Stimulated activated CD4-positive, alpha-beta T cell treated with anti-CD3 and anti-CD28 coated beads, Interleukin-12 subunit alpha, Interleukin-12 subunit beta, amount 100 ng/mL, for 48 hours (primary cell): ENCODE measurements around the gene AKAP10.
"Not testable (repeated sequence)": the region's sequence is repeated elsewhere in the genome, so short reads cannot be mapped to it uniquely, and the experiment has no call there.

Experiments
- DNase-seq, 3 donors: peaks; one replicate each; pipeline ENCODE4 v3.0.0-alpha.2; 2020; ENCODE audit warnings: low read depth in 2 of 3, low spot score in 1 of 3

Gene AKAP10, protein sequence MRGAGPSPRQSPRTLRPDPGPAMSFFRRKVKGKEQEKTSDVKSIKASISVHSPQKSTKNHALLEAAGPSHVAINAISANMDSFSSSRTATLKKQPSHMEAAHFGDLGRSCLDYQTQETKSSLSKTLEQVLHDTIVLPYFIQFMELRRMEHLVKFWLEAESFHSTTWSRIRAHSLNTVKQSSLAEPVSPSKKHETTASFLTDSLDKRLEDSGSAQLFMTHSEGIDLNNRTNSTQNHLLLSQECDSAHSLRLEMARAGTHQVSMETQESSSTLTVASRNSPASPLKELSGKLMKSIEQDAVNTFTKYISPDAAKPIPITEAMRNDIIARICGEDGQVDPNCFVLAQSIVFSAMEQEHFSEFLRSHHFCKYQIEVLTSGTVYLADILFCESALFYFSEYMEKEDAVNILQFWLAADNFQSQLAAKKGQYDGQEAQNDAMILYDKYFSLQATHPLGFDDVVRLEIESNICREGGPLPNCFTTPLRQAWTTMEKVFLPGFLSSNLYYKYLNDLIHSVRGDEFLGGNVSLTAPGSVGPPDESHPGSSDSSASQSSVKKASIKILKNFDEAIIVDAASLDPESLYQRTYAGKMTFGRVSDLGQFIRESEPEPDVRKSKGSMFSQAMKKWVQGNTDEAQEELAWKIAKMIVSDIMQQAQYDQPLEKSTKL

DNA sequence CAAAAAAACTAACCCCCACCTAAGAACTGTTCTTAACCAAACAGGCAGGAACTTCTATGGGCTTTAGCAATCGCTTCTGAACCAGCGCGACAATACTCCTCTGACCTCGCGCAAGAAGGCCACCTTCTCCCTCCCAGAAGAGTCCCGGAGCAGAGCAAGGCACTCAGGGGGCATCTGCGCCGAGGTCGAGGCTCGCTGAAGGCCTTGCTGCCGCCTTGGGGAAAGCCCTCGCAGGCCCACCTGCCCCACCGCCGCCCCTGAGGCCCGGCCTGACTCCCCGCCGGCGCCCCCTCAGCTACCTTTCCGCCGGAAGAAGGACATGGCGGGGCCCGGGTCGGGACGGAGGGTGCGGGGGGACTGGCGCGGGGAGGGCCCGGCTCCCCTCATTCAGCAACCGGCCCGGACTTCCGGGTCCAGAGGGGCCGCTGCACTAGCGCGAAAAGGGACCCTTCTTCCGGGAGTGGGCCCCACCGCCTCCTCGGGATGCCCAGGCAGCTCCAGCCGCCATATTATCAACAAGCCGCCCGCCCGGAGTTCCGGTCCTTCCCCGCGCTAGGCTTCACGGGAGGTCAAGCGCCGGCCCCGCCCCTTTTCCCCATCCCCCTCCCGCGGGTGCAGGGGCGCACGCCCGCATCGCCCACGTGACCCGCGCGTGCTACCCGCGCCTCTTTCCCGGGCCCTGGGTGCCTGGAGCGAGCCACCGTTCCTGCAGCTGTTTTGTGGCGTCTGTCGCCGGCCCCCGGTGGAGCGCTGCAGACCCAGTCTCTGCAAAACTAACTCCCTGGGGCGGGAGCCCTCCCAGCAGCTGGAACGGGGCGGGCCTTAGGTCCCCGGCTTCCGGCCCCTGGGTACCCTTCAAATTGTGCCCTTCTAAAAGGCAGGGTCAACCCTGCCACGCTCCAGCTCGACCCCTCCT lies at the start of gene AKAP10:
Gene AKAP10, minus strand, starts transcription at position 536 of the 916 bp plus-strand sequence. Its CDS starts 149 bp downstream, at position 387.
- peak; percentile 90 to 95 (median 95) for DNase-seq

GRCh38 chr17:20026960-20027359 lies 49.3 kb upstream of the AKAP10 start:
- DNase-seq: no peak

DNA sequence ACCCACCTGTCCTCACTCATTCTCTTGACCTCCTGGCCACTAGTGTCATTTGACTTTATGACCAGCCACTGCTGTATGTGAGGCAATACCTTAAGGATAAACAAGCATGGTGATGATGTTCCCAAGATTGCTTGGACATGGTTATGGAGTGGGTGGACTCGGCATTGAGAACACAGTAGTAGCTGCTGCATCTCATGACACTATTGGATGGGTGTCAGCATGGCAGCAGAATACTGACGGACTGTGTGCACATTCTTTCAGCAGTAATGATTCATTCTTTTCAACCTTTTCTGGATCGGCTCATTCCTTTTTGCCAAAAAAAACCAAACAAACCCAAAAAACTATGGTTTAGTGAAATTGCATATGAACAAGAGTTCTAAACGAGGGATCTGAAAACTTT lies 45.1 kb upstream of the AKAP10 start:
- no peak for DNase-seq

DNA sequence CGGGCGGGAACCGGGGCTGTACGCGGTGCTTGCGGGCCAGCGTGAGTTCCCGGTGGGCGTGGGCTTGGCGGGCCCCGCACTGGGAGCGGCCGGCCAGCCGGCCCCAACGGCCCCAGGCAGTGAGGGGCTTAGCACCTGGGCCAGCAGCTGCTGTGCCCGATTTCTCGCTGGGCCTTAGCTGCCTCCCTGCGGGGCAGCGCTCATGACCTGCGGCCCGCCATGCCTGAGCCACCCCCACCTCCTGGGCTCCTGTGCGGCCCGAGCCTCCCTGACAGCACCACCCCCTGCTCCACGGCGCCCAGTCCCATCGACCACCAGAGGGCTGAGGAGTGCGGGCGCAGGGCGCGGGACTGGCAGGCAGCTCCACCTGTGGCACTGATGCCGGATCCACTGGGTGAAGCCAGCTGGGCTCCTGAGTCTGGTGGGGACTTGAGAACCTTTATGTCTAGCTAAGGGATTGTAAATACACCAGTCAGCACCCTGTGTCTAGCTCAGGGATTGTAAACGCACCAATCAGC lies 38.9 kb upstream of the AKAP10 start:
- not testable (repeated sequence) for DNase-seq

DNA sequence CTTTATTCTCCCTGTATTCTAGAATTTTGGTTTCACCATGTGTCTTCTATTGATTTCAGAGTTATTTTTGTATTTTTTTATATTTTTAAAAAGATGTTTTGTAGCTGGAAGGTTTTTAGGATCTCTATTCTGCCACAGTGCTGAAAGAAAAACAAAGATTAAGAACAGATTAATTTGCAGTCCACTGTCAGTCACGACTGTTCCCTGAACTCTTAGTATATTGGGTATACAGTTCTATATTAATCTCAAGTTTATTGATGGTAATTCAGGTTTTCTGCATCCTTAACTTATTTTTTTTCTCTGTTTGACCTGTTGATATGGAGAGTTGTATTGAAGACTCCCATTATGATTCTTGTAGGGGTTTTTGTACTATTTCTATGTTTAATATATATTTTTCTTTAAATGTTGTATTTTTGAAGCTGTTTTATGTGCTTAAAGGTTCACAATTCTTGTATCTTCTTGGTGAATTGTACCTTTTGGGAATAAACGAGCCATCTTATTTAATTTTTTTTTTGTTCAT lies 34.4 kb upstream of the AKAP10 start:
- no peak for DNase-seq

- no peak for DNase-seq
These were observed 33.3 kb upstream of the AKAP10 start for GRCh38 chr17:20010936-20011335.

DNA sequence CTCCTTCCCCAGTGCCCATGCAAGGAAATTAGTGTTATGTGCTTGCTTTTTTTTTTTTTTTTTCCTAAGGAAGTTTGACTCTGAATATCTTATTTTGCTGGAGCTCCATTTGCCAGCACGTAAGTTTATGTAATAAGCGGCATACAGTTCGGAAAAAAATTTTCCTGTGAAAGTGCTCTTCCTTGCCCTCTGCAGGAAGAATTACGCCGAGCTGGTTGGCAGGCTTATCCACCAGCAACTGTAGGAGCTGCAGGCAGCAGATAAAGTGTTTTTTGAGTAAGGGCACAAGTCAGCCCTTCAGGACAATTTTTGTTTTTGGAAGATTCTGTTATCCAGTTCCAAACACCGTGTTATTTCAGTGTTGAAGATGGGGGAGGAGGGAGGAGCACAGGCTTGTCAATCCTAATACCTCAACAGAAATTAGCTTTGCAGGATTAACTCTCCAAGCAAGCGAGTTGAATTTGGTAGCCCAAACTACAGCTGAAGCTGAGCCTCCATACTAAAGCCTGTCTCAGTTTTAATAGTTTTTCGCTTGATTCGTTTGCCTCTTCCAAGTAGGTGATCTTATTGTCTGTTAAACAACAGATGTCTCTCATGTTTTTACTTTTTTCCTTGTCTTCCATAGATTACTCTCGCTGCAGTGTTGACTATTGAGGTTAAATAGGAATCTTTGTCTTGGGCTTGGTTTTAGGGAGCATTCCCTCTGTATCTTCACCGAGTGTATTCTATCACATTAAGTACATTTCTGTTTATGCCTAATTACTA lies 32.7 kb upstream of the AKAP10 start:
- DNase-seq: no peak

DNA sequence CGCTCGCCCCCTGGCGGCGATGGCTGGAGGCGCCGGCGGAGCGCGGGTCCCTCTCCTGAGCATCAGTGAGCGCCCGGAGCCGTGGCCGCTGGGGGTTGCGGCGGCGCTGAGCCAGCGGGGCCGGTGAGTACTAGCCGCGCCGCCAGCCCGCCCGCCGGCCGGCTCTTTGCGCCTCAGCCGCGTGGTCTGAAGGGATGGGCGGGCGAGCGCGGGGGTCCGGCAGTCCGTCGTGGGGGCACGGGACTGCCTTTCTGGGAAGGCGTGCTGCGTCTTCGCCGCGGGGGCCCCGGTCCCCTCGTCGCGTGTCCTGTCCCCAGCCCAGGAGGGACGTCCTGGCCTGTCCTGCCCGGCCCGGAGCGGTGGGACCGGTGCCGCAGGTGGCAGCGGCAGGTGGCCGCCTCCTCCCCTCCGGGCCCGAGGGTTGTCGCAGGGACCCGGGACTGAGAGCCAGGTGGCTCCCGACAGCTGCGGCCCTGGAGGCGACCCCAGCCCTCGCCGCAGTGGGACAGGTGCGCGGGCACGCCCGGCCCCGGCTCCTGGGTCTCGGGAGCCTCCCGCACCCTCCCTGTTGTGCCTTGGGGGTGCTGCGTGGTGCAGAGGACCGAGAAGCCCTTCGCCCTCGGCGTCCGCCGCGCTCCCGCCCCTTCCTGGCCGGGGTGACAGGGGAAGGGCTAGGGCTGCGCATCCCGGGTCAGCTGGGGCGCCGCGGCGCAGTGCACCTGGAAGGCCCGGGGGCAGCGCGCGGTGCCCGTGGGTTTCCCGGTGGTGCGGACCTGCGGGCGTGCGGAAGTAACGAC lies 31.9 kb upstream of the AKAP10 start, which contains the start of gene SPECC1:
Gene SPECC1, plus strand, starts transcription at position 58 of the 797 bp plus-strand sequence. CDS start 87,293 bp downstream, outside the sequence.
- peak in 2 of 3 donors; percentile 77 to 80 for DNase-seq

GRCh38 chr17:20009052-20009301 lies 31.3 kb upstream of the AKAP10 start:
- DNase-seq: peak in 1 of 3 donors; percentile 86

- no peak for DNase-seq
These were observed 30.8 kb upstream of the AKAP10 start for GRCh38 chr17:20008242-20009051.

DNA sequence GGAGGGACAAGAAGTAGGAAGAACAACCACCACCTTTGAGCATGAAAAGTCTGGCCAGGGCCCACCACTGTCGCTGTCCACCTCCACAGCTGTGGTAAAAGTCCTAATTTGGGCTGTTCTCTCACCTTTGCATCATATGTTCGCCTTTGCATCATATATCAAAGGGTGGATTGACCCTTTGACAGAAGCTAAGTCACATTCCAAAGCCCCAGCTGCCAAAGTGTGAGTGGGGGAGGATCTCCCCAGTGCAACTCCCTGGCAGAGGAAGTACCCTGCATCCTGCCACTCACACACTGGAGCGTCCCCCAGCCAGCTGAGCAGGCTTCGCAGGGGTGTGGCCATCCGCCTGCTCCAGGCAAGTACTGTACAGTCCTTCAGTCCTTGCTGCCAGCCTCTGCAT lies 18.9 kb upstream of the AKAP10 start:
- DNase-seq: no peak

DNA sequence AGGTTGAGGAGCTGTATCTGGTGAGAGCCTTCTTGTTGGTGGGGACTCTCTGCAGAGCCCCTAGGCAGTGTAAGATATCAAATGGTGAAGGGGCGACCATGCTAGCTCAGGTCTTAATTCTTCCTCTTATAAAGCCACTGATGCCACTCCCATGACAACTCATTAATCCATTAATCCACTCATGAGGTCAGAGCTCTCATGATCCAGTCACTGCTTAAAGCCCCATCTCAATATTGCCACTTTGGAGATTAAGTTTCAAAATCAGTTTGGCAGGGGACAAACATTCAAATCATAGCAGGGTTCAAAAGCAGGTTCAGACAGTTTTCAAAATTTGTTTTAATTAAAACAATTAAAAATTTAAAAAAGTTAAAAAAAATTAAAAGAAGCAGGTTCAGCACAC lies 18.5 kb upstream of the AKAP10 start:
- DNase-seq: no peak

- peak; percentile 64 to 72 (median 68) for DNase-seq
These were observed 15.4 kb upstream of the AKAP10 start for GRCh38 chr17:19992803-19993713.

DNA sequence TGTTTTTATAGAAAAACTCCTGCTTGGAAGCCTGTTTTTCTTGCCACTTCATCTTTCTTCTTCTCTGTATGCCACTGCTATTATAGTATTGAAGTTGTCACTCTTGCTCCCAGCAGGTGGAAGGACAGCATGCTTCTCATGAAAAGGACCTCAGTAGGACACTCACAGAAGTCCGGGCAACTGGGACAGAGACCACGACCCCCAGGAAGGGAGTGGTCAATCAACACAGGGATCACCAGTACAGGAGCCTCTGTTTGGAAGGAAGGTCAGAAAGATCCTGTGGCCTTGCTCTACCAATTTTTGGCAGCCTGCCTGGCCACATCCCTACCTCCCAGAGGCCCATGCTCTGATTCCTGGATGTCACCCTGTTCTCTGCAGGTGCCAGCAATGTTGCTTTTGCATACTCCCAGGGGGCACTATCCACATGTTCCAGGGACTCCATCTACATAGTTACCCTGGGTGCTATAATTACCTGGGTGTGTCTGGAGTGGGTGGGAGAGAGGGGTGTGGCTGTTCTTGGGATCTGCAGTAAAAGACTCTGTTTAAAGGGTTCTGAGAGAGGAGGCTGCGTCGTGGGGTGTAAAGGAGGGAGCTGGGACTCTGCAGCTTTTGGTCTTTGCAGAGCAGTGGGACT lies 13.7 kb upstream of the AKAP10 start:
- DNase-seq: no peak

DNA sequence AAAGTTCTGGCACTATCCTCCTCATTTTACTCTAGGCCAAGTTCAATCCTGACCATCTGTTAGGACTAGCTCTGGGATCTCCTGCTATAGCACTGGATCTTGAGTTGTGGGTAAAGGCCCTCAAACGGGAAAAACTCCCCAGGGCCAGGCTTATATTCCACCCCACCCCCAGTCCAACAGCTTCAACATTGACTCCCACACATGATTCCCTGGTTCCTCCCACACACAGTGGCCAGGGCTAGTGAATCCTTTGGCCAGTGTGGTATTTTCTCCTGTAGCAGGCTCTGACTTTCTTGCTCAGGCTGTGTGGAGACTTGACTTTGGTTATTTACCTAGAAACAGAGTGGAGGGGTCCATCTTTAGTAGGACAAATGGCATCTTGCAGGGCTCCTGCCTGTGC lies 10.3 kb upstream of the AKAP10 start:
- no peak for DNase-seq

- DNase-seq: no peak
These were observed 9.6 kb upstream of the AKAP10 start for GRCh38 chr17:19986941-19987861.
